AG09309 (cell line): ENCODE measurements around the gene ZNF831.

Experiments
- DNase-seq: peaks from one replicate; pipeline ENCODE4 v3.0.0-alpha.2; 2010; ENCODE audit warnings: low read depth
- H3K4me3 ChIP-seq: 2 replicates; pipeline ENCODE4 v1.5.1; 2011; ENCODE audit warnings: mild to moderate bottlenecking, low read depth, low read length, moderate library complexity; ENCODE audit not compliant: control insufficient read depth
- CTCF ChIP-seq: IDR thresholded peaks from 2 replicates; pipeline ENCODE4 v1.5.1; 2011; ENCODE audit warnings: mild to moderate bottlenecking, low read depth, low read length, inconsistent platforms; ENCODE audit not compliant: insufficient read depth, control insufficient read depth; ENCODE audit errors: missing control alignments

Gene ZNF831

DNA sequence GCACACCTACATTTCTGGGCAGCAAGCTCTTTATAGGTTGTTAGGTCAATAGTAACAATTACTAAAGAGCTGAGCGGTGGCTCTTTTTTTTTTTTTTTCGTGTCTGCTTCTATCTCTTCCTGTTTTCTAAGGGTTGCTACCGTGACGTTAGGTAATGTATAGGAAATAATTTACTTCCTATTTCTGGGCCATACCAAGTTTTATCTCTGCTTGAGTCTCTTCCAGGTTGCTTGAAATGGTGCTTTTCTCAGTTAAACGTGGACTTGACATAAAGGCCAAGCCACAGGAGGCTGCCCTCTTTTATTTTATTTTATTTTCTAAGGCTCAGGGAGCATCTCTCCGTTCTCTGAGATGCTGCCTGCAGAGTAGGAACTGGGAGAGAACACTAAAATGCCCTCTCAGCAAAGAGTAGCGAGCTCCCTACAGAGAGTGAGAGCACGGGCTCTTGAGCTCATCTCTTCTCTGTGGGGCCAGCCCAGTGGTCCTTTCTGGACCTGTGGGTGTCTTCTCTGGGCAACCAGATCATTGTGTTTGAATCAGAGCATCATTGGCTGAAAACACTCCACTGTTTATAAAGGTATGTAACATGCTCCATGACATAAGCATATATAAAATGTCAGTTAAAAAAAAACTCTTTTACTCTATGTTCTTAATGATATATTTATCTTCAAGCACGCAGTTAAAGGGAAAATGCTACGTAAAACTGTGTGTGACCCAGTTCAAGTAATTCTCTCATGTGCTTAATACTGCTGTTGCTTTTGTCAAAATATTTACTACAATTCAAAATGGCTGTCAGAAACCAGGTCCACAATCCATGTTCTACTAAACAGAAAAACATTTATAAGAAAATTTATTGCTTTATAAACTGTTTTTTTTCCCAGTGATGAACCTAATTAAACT, at the start of gene ZNF831:
Gene ZNF831 (plus strand): TSS at position 191 of the 900 bp plus-strand sequence. CDS start 27,199 bp downstream, outside the sequence.
- no peak for TF ChIP-seq CTCF
- no peak within 1 kb of the TSS for H3K4me3 ChIP-seq
- DNase-seq = no peak

GRCh38 chr20:59117526-59117925, 46.1 kb upstream of the ZNF831 start:
- no peak for TF ChIP-seq CTCF
- no peak for DNase-seq
- H3K4me3 ChIP-seq = no peak overlapping the region

- no peak overlapping the region for H3K4me3 ChIP-seq
- TF ChIP-seq CTCF = no peak
- no peak for DNase-seq
Observed at GRCh38 chr20:59118855-59119254, 44.8 kb upstream of the ZNF831 start.

DNA sequence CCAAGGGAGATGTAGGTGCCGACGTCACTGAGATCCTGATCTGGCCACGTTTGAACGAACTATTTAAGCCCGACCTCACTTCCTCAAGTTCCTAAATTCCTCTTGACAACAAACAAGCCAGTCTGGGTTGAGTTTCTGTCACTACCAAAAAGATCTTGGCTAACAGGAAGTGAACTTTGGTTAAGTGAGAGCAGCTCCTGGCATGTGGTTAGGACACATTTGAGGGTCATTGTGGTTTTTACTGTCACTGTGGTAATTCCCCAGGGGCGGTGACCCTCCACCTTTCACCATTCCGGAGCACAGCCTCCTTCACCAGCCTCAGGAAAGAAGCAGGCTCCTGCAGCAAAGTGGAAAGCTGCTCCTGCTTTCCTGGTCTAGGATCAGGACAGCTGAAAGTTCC, 43.1 kb upstream of the ZNF831 start:
- DNase-seq = no peak
- TF ChIP-seq CTCF = no peak
- H3K4me3 ChIP-seq = no peak overlapping the region

- DNase-seq = no peak
- TF ChIP-seq CTCF = no peak
- no peak overlapping the region for H3K4me3 ChIP-seq
Observed at GRCh38 chr20:59120919-59121318, 42.7 kb upstream of the ZNF831 start.

DNA sequence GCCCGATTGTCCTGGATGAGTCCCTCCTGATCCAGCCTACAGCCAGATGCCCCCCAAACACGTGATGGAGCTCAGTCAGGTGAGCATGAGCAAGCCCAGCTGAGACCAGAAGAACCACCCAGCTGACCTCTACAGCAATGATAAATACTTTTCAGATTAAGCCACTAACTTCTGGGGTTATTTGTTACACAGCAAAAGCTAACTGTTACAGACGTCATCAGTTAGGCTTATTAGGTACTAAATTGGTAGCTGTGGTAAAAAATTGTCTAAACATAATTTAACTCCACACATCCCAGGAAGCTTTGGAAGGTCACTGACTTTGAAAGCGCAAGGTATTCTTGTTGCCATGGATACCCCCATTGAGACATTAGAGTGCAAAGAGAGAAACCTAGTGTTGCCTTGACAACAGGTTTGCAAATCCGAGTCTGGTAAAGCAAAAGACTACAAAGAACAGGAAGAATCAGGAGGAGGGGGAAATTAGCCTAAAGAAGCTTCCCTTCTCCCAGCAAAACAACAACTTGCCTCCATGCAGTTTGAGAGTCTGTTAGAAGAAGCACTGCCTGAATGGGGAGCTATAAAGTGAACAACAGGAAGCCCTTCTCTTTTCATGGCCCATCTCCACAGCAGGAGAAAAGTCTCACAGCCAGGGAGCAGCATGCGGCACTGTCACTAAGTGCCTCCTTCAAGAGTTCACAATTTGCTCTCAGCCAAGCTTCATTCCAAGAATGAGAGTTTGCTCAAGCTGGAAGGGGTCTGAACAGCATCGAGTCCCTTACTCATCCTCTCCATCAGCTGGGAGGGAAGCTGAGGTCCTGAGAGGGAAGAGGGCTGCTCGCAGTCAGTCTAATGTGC, 41.7 kb upstream of the ZNF831 start:
- no peak for TF ChIP-seq CTCF
- no peak for DNase-seq
- no peak overlapping the region for H3K4me3 ChIP-seq
